Ishikawa (cell line): ENCODE measurements around the gene SATB1.

Experiments used
- CEBPB ChIP-seq: IDR thresholded peaks from 2 replicates; pipeline ENCODE4 v1.6.1; 2012
- CREB1 ChIP-seq: IDR thresholded peaks from 2 replicates; pipeline ENCODE4 v1.6.1; 2012; ENCODE audit warnings: low read depth
- EGR1 ChIP-seq: IDR thresholded peaks from 2 replicates; pipeline ENCODE4 v1.6.1; 2012
- EP300 ChIP-seq: IDR thresholded peaks from 2 replicates; pipeline ENCODE4 v1.6.1; 2012; ENCODE audit warnings: borderline replicate concordance
- FOXM1 ChIP-seq: IDR thresholded peaks from 2 replicates; pipeline ENCODE4 v1.6.1; 2012; ENCODE audit warnings: low read depth, borderline replicate concordance
- NFIC ChIP-seq: IDR thresholded peaks from 2 replicates; pipeline ENCODE4 v1.6.1; 2012
- RAD21 ChIP-seq: IDR thresholded peaks from 2 replicates; pipeline ENCODE4 v1.6.1; 2012; ENCODE audit warnings: low read depth
- REST ChIP-seq: IDR thresholded peaks from 2 replicates; pipeline ENCODE4 v1.6.1; 2012; ENCODE audit warnings: low read depth, mild to moderate bottlenecking
- TAF1 ChIP-seq: IDR thresholded peaks from 2 replicates; pipeline ENCODE4 v1.6.1; 2012; ENCODE audit warnings: low read depth, mild to moderate bottlenecking
- TCF12 ChIP-seq: IDR thresholded peaks from 2 replicates; pipeline ENCODE4 v1.6.1; 2012; ENCODE audit warnings: low read depth
- TEAD4 ChIP-seq: IDR thresholded peaks from 2 replicates; pipeline ENCODE4 v1.6.1; 2012
- USF1 ChIP-seq: IDR thresholded peaks from 2 replicates; pipeline ENCODE4 v1.6.1; 2012
- YY1 ChIP-seq: IDR thresholded peaks from 2 replicates; pipeline ENCODE4 v1.6.1; 2012; ENCODE audit warnings: low read depth
- ZBTB7A ChIP-seq: IDR thresholded peaks from 2 replicates; pipeline ENCODE4 v1.6.1; 2012; ENCODE audit warnings: low read depth
- TF ChIP-seq, protein P1 (sequence below): IDR thresholded peaks from 2 replicates; pipeline ENCODE4 v1.6.1; 2012

Gene SATB1

GRCh38 chr3:18411541-18411940 is 13.6 kb downstream of the SATB1 start:
- TF ChIP-seq CREB1 (no peak), FOXM1 (no peak), YY1 (no peak), TCF12 (no peak), EP300 (no peak), USF1 (no peak), TAF1 (no peak), TEAD4 (no peak), REST (no peak), RAD21 (no peak)
- TF ChIP-seq, protein P1, sequence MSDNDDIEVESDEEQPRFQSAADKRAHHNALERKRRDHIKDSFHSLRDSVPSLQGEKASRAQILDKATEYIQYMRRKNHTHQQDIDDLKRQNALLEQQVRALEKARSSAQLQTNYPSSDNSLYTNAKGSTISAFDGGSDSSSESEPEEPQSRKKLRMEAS: no peak

GRCh38 chr3:18410205-18410604 is 14.9 kb downstream of the SATB1 start:
- TF ChIP-seq ZBTB7A (no peak), FOXM1 (no peak), TAF1 (no peak), EGR1 (no peak), EP300 (no peak), CREB1 (no peak), TEAD4 (no peak)
- TF ChIP-seq, protein P1: no peak

GRCh38 chr3:18409266-18409665 is 15.9 kb downstream of the SATB1 start:
- no peak for TF ChIP-seq RAD21
- no peak for TF ChIP-seq CEBPB
- no peak for TF ChIP-seq ZBTB7A
- TF ChIP-seq EP300: no peak
- no peak for TF ChIP-seq FOXM1
- no peak for TF ChIP-seq TCF12
- TF ChIP-seq TAF1: no peak
- no peak for TF ChIP-seq EGR1
- no peak for TF ChIP-seq CREB1
- no peak for TF ChIP-seq REST
- TF ChIP-seq TEAD4: no peak
- TF ChIP-seq, protein P1: no peak
- TF ChIP-seq NFIC: no peak
- no peak for TF ChIP-seq YY1
- no peak for TF ChIP-seq USF1

DNA sequence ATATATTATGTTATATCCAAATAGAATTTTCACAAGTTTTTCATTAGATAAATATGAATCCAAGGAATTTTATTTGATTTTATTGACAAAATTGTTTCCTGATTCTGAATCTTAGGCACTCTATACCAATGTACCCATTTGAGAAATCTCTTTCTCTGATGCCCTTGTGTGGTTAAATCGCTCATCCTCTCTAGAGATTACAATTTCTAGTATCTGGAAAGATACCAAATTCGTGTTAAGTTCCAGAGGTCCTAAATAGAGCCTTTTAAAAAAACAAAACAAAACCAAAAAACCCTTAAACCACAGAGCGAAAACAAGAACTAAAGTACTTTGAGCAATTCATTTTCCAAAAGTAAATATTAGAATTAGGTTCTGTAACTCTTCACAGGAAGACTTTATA is 20.0 kb downstream of the SATB1 start:
- no peak for TF ChIP-seq ZBTB7A
- TF ChIP-seq EP300: no peak
- TF ChIP-seq EGR1: no peak
- no peak for TF ChIP-seq CREB1
- TF ChIP-seq TEAD4: no peak
- no peak for TF ChIP-seq USF1
- no peak for TF ChIP-seq TCF12
- no peak for TF ChIP-seq NFIC
- TF ChIP-seq YY1: no peak
- no peak for TF ChIP-seq RAD21

DNA sequence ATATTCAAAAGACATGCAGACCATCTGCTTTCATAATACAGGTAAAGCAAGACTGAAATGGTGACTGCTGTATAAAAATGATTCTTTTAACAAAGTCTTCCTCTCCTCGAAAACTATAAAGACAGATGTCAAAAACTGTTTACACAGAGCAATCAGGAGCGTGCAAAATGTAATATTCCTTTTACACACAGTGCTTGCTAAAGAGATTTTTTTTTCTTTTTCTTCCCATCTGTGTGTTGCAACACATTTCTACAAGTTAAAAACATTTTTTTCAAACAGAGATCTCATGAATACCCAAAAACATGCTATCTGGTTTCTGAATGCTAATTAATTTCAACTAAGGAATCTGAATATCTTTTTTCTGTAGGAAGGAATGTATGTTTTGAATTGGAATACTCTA is 22.1 kb downstream of the SATB1 start:
- TF ChIP-seq ZBTB7A: no peak
- no peak for TF ChIP-seq TEAD4
- no peak for TF ChIP-seq EGR1
- TF ChIP-seq CEBPB: no peak
